ENCODE measurements around the gene EMP1. TPM values are rescaled to one million over a fixed set of nuclear protein-coding genes. Genes with fewer than 3 reads are reported as not detected.

Gene EMP1
- total and polyA plus RNA-seq, 2 experiments from 2014 or later: 51.1 to 67.3 TPM

- H3K9me3 ChIP-seq (ENCODE audit: low read depth): no peaks in the 10 kb centered on the region
- no peak for DNase-seq (ENCODE audit: low spot score)
- H3K4me1 ChIP-seq (ENCODE audit: insufficient read depth): peaks cover 10% of the 10 kb centered on the region
- no peak overlapping the region for H3K27ac ChIP-seq
- H3K4me3 ChIP-seq: no peak overlapping the region
- H4K20me1 ChIP-seq (ENCODE audit: insufficient read depth, poor library complexity, severe bottlenecking): no peaks in the 10 kb centered on the region
- no peak overlapping the region for H3K4me2 ChIP-seq
- H2AFZ ChIP-seq: no peak overlapping the region
- H3K9me2 ChIP-seq (replicated peaks; ENCODE audit: insufficient read depth): no peaks in the 10 kb centered on the region
- no peak for TF ChIP-seq EZH2phosphoT487 (IDR thresholded peaks at IDR 0.05; ENCODE audit: low read depth, severe bottlenecking, unreplicated experiment)
- no peak for TF ChIP-seq EZH2 (IDR thresholded peaks at IDR 0.05; ENCODE audit: borderline replicate concordance)
- TF ChIP-seq CTCF (IDR thresholded peaks at IDR 0.05; ENCODE audit: poor library complexity): no peak
- H3K79me2 ChIP-seq: no peaks in the 10 kb centered on the region
- no peaks in the 10 kb centered on the region for H3K36me3 ChIP-seq (replicated peaks; ENCODE audit: insufficient read depth, low read depth)
- no peaks in the 10 kb centered on the region for H3K27me3 ChIP-seq
Measured at GRCh38 chr12:13189264-13189663, 7.3 kb upstream of the EMP1 start.

- Histone ChIP-seq H2AFZ (no peak overlapping the region), H3K4me1 (ENCODE audit: insufficient read depth) (peaks cover 18% of the 10 kb centered on the region), H3K79me2 (no peaks in the 10 kb centered on the region), H3K27me3 (no peaks in the 10 kb centered on the region), H3K36me3 (replicated peaks; ENCODE audit: insufficient read depth, low read depth) (no peaks in the 10 kb centered on the region), H3K4me2 (no peak overlapping the region), H3K27ac (no peak overlapping the region), H3K4me3 (no peak overlapping the region), H3K9me3 (ENCODE audit: low read depth) (no peaks in the 10 kb centered on the region), H4K20me1 (ENCODE audit: insufficient read depth, poor library complexity, severe bottlenecking) (no peaks in the 10 kb centered on the region), H3K9me2 (replicated peaks; ENCODE audit: insufficient read depth) (no peaks in the 10 kb centered on the region)
- DNase-seq (ENCODE audit: low spot score): no peak
- 65% methylated on average over 3 of the region's 3 CpGs for whole genome bisulfite sequencing (ENCODE audit: low lambda C conversion rate, missing lambda C conversion rate)
- TF ChIP-seq EZH2 (IDR thresholded peaks at IDR 0.05; ENCODE audit: borderline replicate concordance): no peak
- TF ChIP-seq CTCF (IDR thresholded peaks at IDR 0.05; ENCODE audit: poor library complexity): no peak
- TF ChIP-seq EZH2phosphoT487 (IDR thresholded peaks at IDR 0.05; ENCODE audit: low read depth, severe bottlenecking, unreplicated experiment): no peak
Measured at GRCh38 chr12:13190275-13190674, 6.3 kb upstream of the EMP1 start.

- peaks cover 31% of the 10 kb centered on the region for H3K4me1 ChIP-seq (ENCODE audit: insufficient read depth)
- no peaks in the 10 kb centered on the region for H3K79me2 ChIP-seq
- H2AFZ ChIP-seq: no peak overlapping the region
- peak overlapping the region; percentile 91 for H3K27ac ChIP-seq
- DNase-seq (ENCODE audit: low spot score): no peak
- no peak overlapping the region for H3K4me2 ChIP-seq
- TF ChIP-seq EZH2 (IDR thresholded peaks at IDR 0.05; ENCODE audit: borderline replicate concordance) (no peak), EZH2phosphoT487 (IDR thresholded peaks at IDR 0.05; ENCODE audit: low read depth, severe bottlenecking, unreplicated experiment) (no peak), CTCF (IDR thresholded peaks at IDR 0.05; ENCODE audit: poor library complexity) (no peak)
- 92% methylated on average over 8 of the region's 8 CpGs for WGBS (ENCODE audit: low lambda C conversion rate, missing lambda C conversion rate)
- no peak overlapping the region for H3K4me3 ChIP-seq
- no peaks in the 10 kb centered on the region for H4K20me1 ChIP-seq (ENCODE audit: insufficient read depth, poor library complexity, severe bottlenecking)
- no peaks in the 10 kb centered on the region for H3K9me2 ChIP-seq (replicated peaks; ENCODE audit: insufficient read depth)
- no peaks in the 10 kb centered on the region for H3K36me3 ChIP-seq (replicated peaks; ENCODE audit: insufficient read depth, low read depth)
- no peaks in the 10 kb centered on the region for H3K27me3 ChIP-seq
- H3K9me3 ChIP-seq (ENCODE audit: low read depth): no peaks in the 10 kb centered on the region
Measured at GRCh38 chr12:13192719-13193118, 3.8 kb upstream of the EMP1 start.
